ENCODE measurements around the gene VSTM2L.

Gene VSTM2L

DNA sequence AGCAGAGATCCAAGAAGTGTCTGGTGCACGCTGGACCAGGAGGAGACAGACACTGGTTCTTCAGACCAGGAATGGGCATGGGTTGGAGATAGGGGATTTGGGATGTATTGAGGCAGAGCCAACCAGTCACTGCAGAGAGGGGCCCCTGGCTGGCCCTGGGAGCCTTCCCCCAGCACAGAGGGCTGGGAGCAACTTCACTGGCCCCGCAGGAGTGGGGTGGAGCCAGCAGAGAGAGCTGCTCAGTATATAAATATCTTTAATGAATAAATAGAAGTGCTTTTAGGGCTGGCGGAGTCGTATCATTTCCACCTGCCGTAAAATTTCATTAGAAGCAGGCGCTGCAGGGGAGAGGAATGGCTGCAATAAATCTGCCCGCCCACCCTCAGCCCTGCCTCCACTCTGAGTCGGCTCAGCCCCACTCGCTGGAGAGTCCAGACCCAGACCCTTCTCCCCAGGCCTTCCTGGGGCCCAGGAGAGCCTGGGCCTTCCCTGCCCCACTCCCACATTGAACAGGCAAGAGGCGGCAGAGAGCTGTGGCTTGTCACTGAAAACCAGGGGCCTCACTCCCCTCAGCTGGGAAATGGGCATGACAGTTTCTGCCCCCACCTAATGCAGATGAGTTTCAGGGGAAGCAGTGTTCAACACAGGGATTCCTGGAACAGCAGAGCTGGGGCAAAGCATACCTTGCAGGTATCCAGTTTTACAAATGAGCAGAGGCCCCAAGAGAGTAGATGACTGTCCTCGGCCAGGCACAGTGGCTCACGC is 23.9 kb upstream of the VSTM2L start:
- no peak for DNase-seq (ENCODE audit: low read depth)

GRCh38 chr20:37879843-37880242 is 23.1 kb upstream of the VSTM2L start:
- DNase-seq (ENCODE audit: low read depth) = no peak

DNA sequence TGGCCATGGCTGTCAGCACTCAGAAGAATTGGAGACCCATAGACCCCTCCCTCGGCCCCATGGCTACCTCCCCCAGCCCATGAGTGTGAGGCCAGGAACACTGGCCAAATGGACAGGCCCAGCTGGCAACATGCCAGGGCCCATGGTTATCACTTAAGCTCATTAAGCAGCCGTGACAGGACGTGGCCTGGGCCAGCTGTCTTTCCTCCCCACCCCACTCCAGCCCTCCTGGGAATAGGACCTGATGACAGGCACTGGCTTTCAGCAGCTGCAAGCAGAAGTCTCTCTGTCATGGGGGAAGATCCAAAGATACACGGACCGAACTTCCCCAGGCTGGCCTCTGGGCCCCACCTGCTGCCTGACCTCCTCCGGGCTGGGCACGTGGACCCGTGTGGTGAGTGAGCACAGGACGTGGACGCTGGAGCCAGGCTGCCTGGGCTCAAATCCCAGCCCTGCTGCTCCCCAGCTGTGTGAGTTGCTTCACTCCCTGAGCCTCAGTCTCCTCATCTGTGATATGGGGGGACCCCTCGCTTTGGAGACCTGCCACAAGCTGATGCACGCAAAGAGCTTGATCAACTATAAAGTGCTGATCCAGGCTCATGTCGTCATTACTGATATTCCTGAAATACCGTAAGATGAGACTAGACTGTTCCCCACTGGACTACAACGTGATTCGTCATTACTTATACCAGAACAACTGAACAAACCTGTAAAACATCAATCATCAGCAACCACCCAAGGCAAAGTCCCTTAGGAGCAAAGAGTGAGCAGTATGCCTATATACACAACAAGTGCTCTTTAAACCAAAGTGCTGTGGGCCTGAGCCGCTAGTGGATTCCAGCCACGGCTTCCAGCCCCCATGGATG is 22.0 kb upstream of the VSTM2L start:
- peak; percentile 27 for DNase-seq (ENCODE audit: low read depth)

DNA sequence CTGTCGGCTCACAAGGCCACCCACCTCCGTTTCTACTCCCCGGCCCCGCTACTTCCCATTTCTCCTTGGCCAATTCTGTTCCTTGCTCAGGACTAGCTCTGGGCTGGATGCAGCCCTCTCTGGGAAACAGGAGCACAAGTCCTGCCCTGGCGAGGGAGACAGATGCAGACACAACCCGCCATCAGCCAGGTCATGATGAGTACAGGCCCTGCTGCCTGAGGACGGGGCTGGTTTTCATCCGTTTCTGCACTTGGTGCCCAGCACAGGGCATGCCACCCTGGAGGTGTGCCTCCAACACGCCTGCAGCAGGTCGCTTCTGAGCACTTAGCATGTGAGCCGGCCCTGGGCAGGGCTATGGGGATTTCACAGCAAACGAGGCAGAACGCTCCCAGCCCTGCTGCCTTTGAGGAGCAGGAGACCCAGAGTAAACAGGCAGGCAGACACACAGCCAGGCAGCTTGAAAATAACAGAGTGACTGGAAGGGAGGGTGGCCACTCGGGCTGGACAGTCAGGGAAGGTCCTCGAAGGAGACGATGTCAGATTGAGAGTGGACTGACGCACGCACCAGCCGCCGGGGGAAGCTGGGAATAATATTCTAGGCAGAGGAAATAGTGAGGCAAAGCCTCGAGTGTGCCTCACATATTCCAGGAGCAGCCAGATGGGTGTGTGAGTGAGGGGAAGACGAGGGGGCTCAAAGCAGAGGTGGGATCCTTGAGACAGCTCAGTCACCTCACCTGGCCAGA is 21.2 kb upstream of the VSTM2L start:
- DNase-seq (ENCODE audit: low read depth) = no peak

- no peak for DNase-seq (ENCODE audit: low read depth)
Observed at GRCh38 chr20:37882961-37883712, 19.8 kb upstream of the VSTM2L start.

GRCh38 chr20:37885042-37885441 is 17.9 kb upstream of the VSTM2L start:
- DNase-seq (ENCODE audit: low read depth) = no peak

GRCh38 chr20:37885593-37886503 is 17.1 kb upstream of the VSTM2L start:
- DNase-seq (ENCODE audit: low read depth) = no peak

GRCh38 chr20:37886851-37887297 is 16.1 kb upstream of the VSTM2L start:
- no peak for DNase-seq (ENCODE audit: low read depth)

DNA sequence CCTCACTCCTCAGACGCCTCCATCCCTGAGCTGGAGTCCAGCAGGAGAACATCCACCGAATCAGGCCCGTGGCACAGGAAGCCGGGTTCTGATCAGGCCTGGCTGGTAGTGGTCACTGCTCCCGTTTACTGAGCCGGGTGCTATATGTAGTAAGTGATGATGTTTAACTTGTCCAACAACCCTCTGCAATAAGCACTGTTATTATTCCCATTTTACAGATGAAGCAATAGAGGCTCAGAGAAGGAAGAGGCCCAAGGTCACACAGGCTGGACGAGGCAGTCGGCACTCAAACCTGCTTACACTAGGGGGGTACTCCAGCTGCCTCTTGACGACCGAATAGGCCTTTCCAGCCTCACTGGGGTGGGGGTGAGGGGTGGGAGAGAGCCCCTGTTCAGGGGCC is 14.3 kb upstream of the VSTM2L start:
- DNase-seq (ENCODE audit: low read depth) = no peak

DNA sequence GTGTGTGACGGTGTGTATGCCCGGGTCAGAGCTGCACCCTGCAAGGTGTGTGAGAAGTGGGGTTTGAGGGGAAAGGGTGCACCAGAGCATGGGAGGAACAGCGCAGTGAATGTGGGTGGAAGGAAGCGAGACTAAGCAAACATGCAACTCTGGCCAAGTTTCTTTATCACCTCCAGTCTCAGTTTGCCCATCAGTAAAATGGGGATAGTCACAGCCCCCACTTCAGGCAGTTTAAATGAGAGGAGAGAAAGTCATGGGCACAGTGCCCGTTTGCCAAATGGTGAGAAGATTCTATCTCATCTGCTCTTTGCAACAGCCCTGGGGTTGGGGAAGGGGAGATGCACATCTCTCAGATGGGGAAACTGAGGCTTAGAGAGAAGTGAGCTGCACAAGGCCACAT is 12.8 kb upstream of the VSTM2L start:
- DNase-seq (ENCODE audit: low read depth) = no peak

DNA sequence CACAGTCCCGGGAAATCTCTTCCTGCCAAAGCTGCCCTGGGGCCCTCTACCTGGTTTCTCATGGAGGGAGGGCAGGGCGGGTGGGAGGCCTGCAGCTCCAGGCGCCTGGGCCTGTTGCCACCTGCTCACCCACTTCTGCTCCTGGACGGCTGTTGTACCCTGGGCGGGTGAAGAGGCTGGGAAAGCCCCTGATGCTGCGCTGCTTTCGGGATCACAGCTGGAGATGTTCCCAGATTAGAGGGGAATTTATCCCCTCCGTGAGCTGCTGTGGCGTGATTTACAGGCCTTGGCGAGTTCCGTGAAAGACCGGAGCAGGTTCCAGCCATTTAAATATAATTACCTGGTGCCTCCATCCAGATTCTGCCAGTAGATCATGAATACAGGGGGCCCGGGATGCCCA is 12.3 kb upstream of the VSTM2L start:
- DNase-seq (ENCODE audit: low read depth) = no peak

GRCh38 chr20:37892001-37892400 is 10.9 kb upstream of the VSTM2L start:
- no peak for DNase-seq (ENCODE audit: low read depth)

GRCh38 chr20:37893566-37894241 is 9.2 kb upstream of the VSTM2L start:
- no peak for DNase-seq (ENCODE audit: low read depth)

GRCh38 chr20:37894454-37894853 is 8.5 kb upstream of the VSTM2L start:
- DNase-seq (ENCODE audit: low read depth) = no peak

DNA sequence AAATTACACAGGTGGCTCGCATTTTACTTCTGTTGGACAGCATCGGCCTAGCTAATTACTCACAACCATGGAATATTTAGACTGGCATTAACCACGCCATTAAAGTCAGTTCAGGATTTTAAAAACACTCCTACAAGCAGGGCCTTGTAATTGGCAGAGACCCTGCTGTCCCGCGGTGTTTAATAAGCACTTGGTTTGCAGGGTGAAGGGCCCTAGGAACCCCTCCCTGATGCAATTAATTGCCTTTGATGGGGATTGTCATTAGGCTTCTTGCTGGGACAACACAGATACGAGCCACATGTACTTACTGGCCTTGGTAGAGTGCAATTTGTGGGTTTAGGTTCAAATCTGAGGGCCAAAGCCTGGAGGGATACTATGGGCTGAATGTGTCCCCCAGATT is 7.8 kb upstream of the VSTM2L start:
- DNase-seq (ENCODE audit: low read depth) = no peak

GRCh38 chr20:37896932-37897548 is 5.9 kb upstream of the VSTM2L start:
- no peak for DNase-seq (ENCODE audit: low read depth)

DNA sequence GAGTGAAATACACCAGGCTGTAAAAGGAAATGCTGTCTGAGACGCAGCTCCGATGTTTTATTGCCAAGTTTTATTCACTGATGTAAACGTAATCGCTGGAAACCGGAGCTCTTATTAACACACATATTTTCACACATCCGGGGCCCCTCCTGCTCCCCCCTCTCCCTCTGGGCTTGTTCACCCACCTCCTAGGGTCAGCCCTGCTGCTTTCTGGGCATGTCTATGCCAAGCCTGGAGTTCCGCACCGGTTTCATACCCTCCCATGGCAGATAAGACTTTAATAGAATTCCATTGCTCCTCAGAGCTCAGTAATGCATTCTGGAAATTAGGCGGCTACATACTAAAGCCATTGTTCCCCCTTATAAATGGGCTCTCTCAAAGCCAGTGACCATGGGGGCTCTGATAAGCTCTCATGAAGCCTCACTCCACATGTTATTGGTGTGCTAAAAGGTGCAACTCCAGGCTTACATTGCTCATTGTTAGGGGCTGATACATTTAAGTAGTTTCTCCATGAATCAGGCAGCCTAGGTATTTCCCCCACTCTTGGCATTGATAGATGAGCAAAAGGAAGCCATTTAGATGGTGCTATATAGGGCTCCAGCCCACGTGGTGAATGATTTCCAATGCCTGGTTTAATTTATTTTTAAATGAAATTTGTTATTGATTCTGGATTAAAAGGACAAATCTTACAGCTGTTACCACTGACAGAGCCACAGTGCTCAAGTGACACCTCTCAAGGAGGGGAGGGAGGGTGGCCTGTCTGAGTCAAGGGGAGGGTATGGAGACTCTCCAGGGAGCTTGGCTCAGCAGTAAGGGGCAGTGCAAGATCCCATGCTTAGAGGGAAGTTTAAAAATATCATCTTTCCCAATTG is 4.5 kb upstream of the VSTM2L start:
- DNase-seq (ENCODE audit: low read depth) = no peak

- DNase-seq (ENCODE audit: low read depth) = no peak
Observed at GRCh38 chr20:37899105-37900045, 3.6 kb upstream of the VSTM2L start.

All from CMK (cell line).